Astrocyte (in vitro differentiated cells and primary cell): ENCODE data around the gene ANKRD11. TPM values are rescaled to one million over a fixed set of nuclear protein-coding genes. Genes with fewer than 3 reads are reported as not detected.

Source experiments
- DNase-seq: peaks from one replicate; pipeline ENCODE4 v3.0.0-alpha.2; 2010; ENCODE audit warnings: low read depth
- FAIRE-seq: peaks from 2 replicates; lab custom pipeline; 2011; peaks lifted over from hg19 to GRCh38; lab: Jason Lieb, UNC
- H2AFZ ChIP-seq: 2 replicates; pipeline ENCODE4 v1.6.0; 2012; ENCODE audit warnings: low read depth, low read length, inconsistent platforms
- H3K27ac ChIP-seq: 2 replicates; pipeline ENCODE4 v1.5.1; 2011; ENCODE audit warnings: low read depth, low read length, inconsistent platforms
- H3K27me3 ChIP-seq: 2 replicates; pipeline ENCODE4 v1.6.0; 2011; ENCODE audit warnings: low read length, inconsistent platforms; ENCODE audit not compliant: insufficient read depth
- H3K36me3 ChIP-seq: 2 replicates; pipeline ENCODE4 v1.5.1; 2011; ENCODE audit warnings: low read length, inconsistent platforms; ENCODE audit not compliant: insufficient read depth
- H3K4me1 ChIP-seq: 2 replicates; pipeline ENCODE4 v1.5.1; 2011; ENCODE audit warnings: low read length, inconsistent platforms; ENCODE audit not compliant: insufficient read depth
- H3K4me2 ChIP-seq: 2 replicates; pipeline ENCODE4 v1.6.0; 2012; ENCODE audit warnings: low read length, inconsistent platforms
- H3K4me3 ChIP-seq: 2 replicates; pipeline ENCODE4 v1.5.1; 2011; ENCODE audit warnings: low read depth, mild to moderate bottlenecking, low read length, inconsistent platforms; ENCODE audit not compliant: insufficient read depth
- H3K79me2 ChIP-seq: 2 replicates; pipeline ENCODE4 v1.6.0; 2012; ENCODE audit warnings: mild to moderate bottlenecking, low read length, inconsistent platforms; ENCODE audit not compliant: insufficient read depth
- H3K9ac ChIP-seq: 2 replicates; pipeline ENCODE4 v1.6.0; 2012; ENCODE audit warnings: mild to moderate bottlenecking, low read length, inconsistent platforms
- H3K9me3 ChIP-seq: 2 replicates; pipeline ENCODE4 v1.5.1; 2012; ENCODE audit warnings: low read depth, mild to moderate bottlenecking, low read length, inconsistent platforms; ENCODE audit not compliant: insufficient read depth
- H4K20me1 ChIP-seq: 2 replicates; pipeline ENCODE4 v1.6.0; 2012; ENCODE audit warnings: low read length, inconsistent platforms; ENCODE audit not compliant: insufficient read depth
- H3K27ac Mint-ChIP-seq: one replicate; pipeline ENCODE4 v1.8.0; 2021; ENCODE audit warnings: mild to moderate bottlenecking, mixed read lengths; ENCODE audit not compliant: unreplicated experiment
- H3K27me3 Mint-ChIP-seq: one replicate; pipeline ENCODE4 v1.8.0; 2021; ENCODE audit warnings: low read depth, mixed read lengths; ENCODE audit not compliant: unreplicated experiment
- H3K36me3 Mint-ChIP-seq: one replicate; pipeline ENCODE4 v1.8.0; 2021; ENCODE audit warnings: low read depth, mixed read lengths; ENCODE audit not compliant: unreplicated experiment
- H3K4me1 Mint-ChIP-seq: one replicate; pipeline ENCODE4 v1.8.0; 2021; ENCODE audit warnings: low read depth, mixed read lengths; ENCODE audit not compliant: unreplicated experiment
- H3K4me3 Mint-ChIP-seq: one replicate; pipeline ENCODE4 v1.8.0; 2021; ENCODE audit warnings: mild to moderate bottlenecking, moderate library complexity, mixed read lengths; ENCODE audit not compliant: unreplicated experiment
- H3K9me3 Mint-ChIP-seq: one replicate; pipeline ENCODE4 v1.8.0; 2021; ENCODE audit warnings: mild to moderate bottlenecking, mixed read lengths; ENCODE audit not compliant: unreplicated experiment
- CTCF ChIP-seq: IDR thresholded peaks from 2 replicates; pipeline ENCODE4 v1.5.1; 2011; ENCODE audit warnings: low read depth, mild to moderate bottlenecking, inconsistent platforms, low read length, moderate library complexity; ENCODE audit not compliant: insufficient read depth
- EZH2 ChIP-seq: IDR thresholded peaks from 2 replicates; pipeline ENCODE4 v1.6.1; 2012; ENCODE audit warnings: mild to moderate bottlenecking, low read length, inconsistent platforms; ENCODE audit not compliant: insufficient read depth
- total RNA-seq: library from RNA; stranded (reverse); gene quantifications from 2 replicates; pipeline ENCODE4 v1.2.1, GENCODE V29; 2021

The ANKRD11 gene
- total RNA-seq, 1 donor from 2014 or later = 213 TPM

GRCh38 chr16:89375021-89375420 lies 115.3 kb downstream of the ANKRD11 start:
- peaks cover 98% of the 10 kb centered on the region for H4K20me1 ChIP-seq
- no peak overlapping the region for H3K27ac Mint-ChIP-seq

GRCh38 chr16:89374393-89374960 lies 115.9 kb downstream of the ANKRD11 start:
- H2AFZ ChIP-seq = no peak overlapping the region
- H3K9me3 ChIP-seq = no peaks in the 10 kb centered on the region
- H3K36me3 ChIP-seq = peaks cover 2% of the 10 kb centered on the region
- Mint-ChIP-seq H3K27ac (peak overlapping the region; percentile 84), H3K4me3 (no peak overlapping the region), H3K36me3 (peaks cover 20% of the 10 kb centered on the region), H3K27me3 (no peaks in the 10 kb centered on the region), H3K9me3 (no peaks in the 10 kb centered on the region), H3K4me1 (peaks cover 58% of the 10 kb centered on the region)
- H3K4me1 ChIP-seq = peaks cover 37% of the 10 kb centered on the region
- no peaks in the 10 kb centered on the region for H3K27me3 ChIP-seq
- TF ChIP-seq EZH2 (no peak), CTCF (no peak)
- peak overlapping the region; percentile 28 for H3K4me2 ChIP-seq
- H3K27ac ChIP-seq = peak overlapping the region; percentile 81
- DNase-seq (no peak), FAIRE-seq (no peak)
- peaks cover 98% of the 10 kb centered on the region for H4K20me1 ChIP-seq
- H3K4me3 ChIP-seq = no peak overlapping the region
- H3K9ac ChIP-seq = peak overlapping the region; percentile 51
- peaks cover 100% of the 10 kb centered on the region for H3K79me2 ChIP-seq

More at GRCh38 chr16:89375021-89375420, 115.3 kb downstream of the ANKRD11 start:
- no peak overlapping the region for H3K4me2 ChIP-seq
- FAIRE-seq (no peak), DNase-seq (no peak)
- H3K9ac ChIP-seq = no peak overlapping the region
- no peak overlapping the region for H2AFZ ChIP-seq
- peaks cover 100% of the 10 kb centered on the region for H3K79me2 ChIP-seq
- H3K4me3 Mint-ChIP-seq = no peak overlapping the region
- H3K9me3 ChIP-seq = no peaks in the 10 kb centered on the region
- peaks cover 32% of the 10 kb centered on the region for H3K4me1 ChIP-seq
- H3K9me3 Mint-ChIP-seq = no peaks in the 10 kb centered on the region
- peaks cover 2% of the 10 kb centered on the region for H3K36me3 ChIP-seq
- no peak for TF ChIP-seq EZH2
- TF ChIP-seq CTCF = no peak
- H3K27ac ChIP-seq = peak overlapping the region; percentile 81
- peaks cover 57% of the 10 kb centered on the region for H3K4me1 Mint-ChIP-seq
- no peak overlapping the region for H3K4me3 ChIP-seq
- H3K27me3 Mint-ChIP-seq = no peaks in the 10 kb centered on the region
- peaks cover 17% of the 10 kb centered on the region for H3K36me3 Mint-ChIP-seq
- no peaks in the 10 kb centered on the region for H3K27me3 ChIP-seq
